GM20000 (cell line): ENCODE measurements around the gene RSPO3.

Experiments
- DNase-seq: peaks from one replicate; pipeline ENCODE4 v3.0.0; 2012; ENCODE audit warnings: low spot score
- CTCF ChIP-seq: IDR thresholded peaks from 2 replicates; pipeline ENCODE4 v1.5.1; 2012; ENCODE audit warnings: mild to moderate bottlenecking, control low read depth; ENCODE audit errors: extremely low read depth, missing control alignments

RSPO3 gene

GRCh38 chr6:127080081-127080480, 38.4 kb upstream of the RSPO3 start:
- TF ChIP-seq CTCF: no peak
- DNase-seq: no peak

GRCh38 chr6:127083231-127083962, 35.1 kb upstream of the RSPO3 start:
- DNase-seq: no peak
- no peak for TF ChIP-seq CTCF

GRCh38 chr6:127083963-127084310, 34.5 kb upstream of the RSPO3 start:
- no peak for TF ChIP-seq CTCF
- DNase-seq: no peak

GRCh38 chr6:127085181-127085580, 33.3 kb upstream of the RSPO3 start:
- TF ChIP-seq CTCF: no peak
- DNase-seq: no peak

- no peak for DNase-seq
- TF ChIP-seq CTCF: no peak
Measured at GRCh38 chr6:127090051-127090450, 28.4 kb upstream of the RSPO3 start.

GRCh38 chr6:127092466-127092865, 26.0 kb upstream of the RSPO3 start:
- TF ChIP-seq CTCF: no peak
- no peak for DNase-seq

GRCh38 chr6:127094791-127095190, 23.7 kb upstream of the RSPO3 start:
- no peak for TF ChIP-seq CTCF
- no peak for DNase-seq
